Neural progenitor cell (in vitro differentiated cells): ENCODE data around the gene TRMT10B. TPM values are rescaled to one million over a fixed set of nuclear protein-coding genes. Genes with fewer than 3 reads are reported as not detected.
"Not testable (repeated sequence)": the region's sequence is repeated elsewhere in the genome, so short reads cannot be mapped to it uniquely, and the experiment has no call there.

Experiments
- DNase-seq: peaks from one replicate; pipeline ENCODE4 v3.0.0-alpha.2; 2016; ENCODE audit warnings: low spot score
- H2AFZ ChIP-seq: fragments of 200-600 bp; sonication (generic); replicated peaks from 2 replicates; pipeline ENCODE4 v1.6.1; 2016; ENCODE audit warnings: antibody characterized with exemption
- H3F3A ChIP-seq: fragments of 200-600 bp; sonication (generic); 2 replicates; pipeline ENCODE4 v1.6.1; 2016; ENCODE audit warnings: antibody characterized with exemption, low read depth
- H3K27ac ChIP-seq: fragments of 200-600 bp; sonication (generic); 2 replicates; pipeline ENCODE4 v1.5.1; 2016; ENCODE audit warnings: mild to moderate bottlenecking
- H3K27me3 ChIP-seq: fragments of 200-600 bp; sonication (generic); 2 replicates; pipeline ENCODE4 v1.6.1; 2016; ENCODE audit warnings: mild to moderate bottlenecking, moderate library complexity
- H3K36me3 ChIP-seq: fragments of 200-600 bp; sonication (generic); 2 replicates; pipeline ENCODE4 v1.5.1; 2016
- H3K4me1 ChIP-seq: fragments of 200-600 bp; sonication (generic); 2 replicates; pipeline ENCODE4 v1.6.1; 2016; ENCODE audit warnings: mixed run types
- H3K4me2 ChIP-seq: fragments of 200-600 bp; sonication (generic); 2 replicates; pipeline ENCODE4 v1.6.1; 2016
- H3K4me3 ChIP-seq: fragments of 200-600 bp; sonication (generic); 2 replicates; pipeline ENCODE4 v1.5.1; 2016
- H3K79me2 ChIP-seq: fragments of 200-600 bp; sonication (generic); 2 replicates; pipeline ENCODE4 v1.6.1; 2016; ENCODE audit warnings: low read depth
- H3K9ac ChIP-seq: fragments of 200-600 bp; sonication (generic); 2 replicates; pipeline ENCODE4 v1.6.1; 2016
- H3K9me3 ChIP-seq: fragments of 200-600 bp; sonication (generic); 2 replicates; pipeline ENCODE4 v1.5.1; 2016; ENCODE audit warnings: low read depth
- H4K20me1 ChIP-seq: fragments of 200-600 bp; sonication (generic); 2 replicates; pipeline ENCODE4 v1.6.1; 2016; ENCODE audit warnings: low read depth
- H3K27ac Mint-ChIP-seq: 3 replicates; pipeline ENCODE4 v1.8.0; 2021; ENCODE audit warnings: mixed read lengths
- H3K27me3 Mint-ChIP-seq: 2 replicates; pipeline ENCODE4 v1.8.0; 2022; ENCODE audit warnings: low read depth, mild to moderate bottlenecking, inconsistent platforms, moderate library complexity, mixed read lengths; ENCODE audit not compliant: insufficient read depth
- H3K36me3 Mint-ChIP-seq: 3 replicates; pipeline ENCODE4 v1.8.0; 2021; ENCODE audit warnings: mixed read lengths
- H3K4me1 Mint-ChIP-seq: 3 replicates; pipeline ENCODE4 v1.8.0; 2021; ENCODE audit warnings: mixed read lengths
- H3K4me3 Mint-ChIP-seq: 3 replicates; pipeline ENCODE4 v1.8.0; 2021; ENCODE audit warnings: mild to moderate bottlenecking, moderate library complexity, mixed read lengths
- H3K9me3 Mint-ChIP-seq: 3 replicates; pipeline ENCODE4 v1.8.0; 2020; ENCODE audit warnings: mixed read lengths
- CTCF ChIP-seq: fragments of 200-600 bp; sonication (generic); IDR thresholded peaks from 2 replicates; pipeline ENCODE4 v1.5.1; 2017; ENCODE audit warnings: antibody characterized with exemption, mild to moderate bottlenecking
- EZH2 ChIP-seq: fragments of 200-600 bp; sonication (generic); IDR thresholded peaks from 2 replicates; pipeline ENCODE4 v1.6.1; 2017; ENCODE audit warnings: antibody characterized with exemption, mild to moderate bottlenecking, moderate library complexity
- EZH2phosphoT487 ChIP-seq: fragments of 200-600 bp; sonication (generic); IDR thresholded peaks from 2 replicates; pipeline ENCODE4 v1.6.1; 2017; ENCODE audit warnings: antibody characterized with exemption
- total RNA-seq: library from RNA; depleted of rRNA; stranded (reverse); fragments of >200 nt; gene quantifications from 2 replicates; pipeline ENCODE4 v1.2.3, GENCODE V29; 2015; ENCODE audit warnings: low replicate concordance

Gene TRMT10B
- total RNA-seq, 1 donor from 2014 or later, result 5.4 TPM

GRCh38 chr9:37801959-37802711 lies 48.5 kb downstream of the TRMT10B start:
- H3K4me1 Mint-ChIP-seq, result peaks cover 16% of the 10 kb centered on the region
- Histone ChIP-seq H3K9ac (no peak overlapping the region), H3K4me1 (peaks cover 18% of the 10 kb centered on the region), H3K4me2 (peak overlapping the region; percentile 82), H4K20me1 (peaks cover 30% of the 10 kb centered on the region), H3K27me3 (no peaks in the 10 kb centered on the region), H3K9me3 (no peaks in the 10 kb centered on the region), H3K79me2 (peaks cover 46% of the 10 kb centered on the region), H2AFZ (no peak overlapping the region), H3K4me3 (peak overlapping the region; percentile 72), H3F3A (peaks cover 14% of the 10 kb centered on the region), H3K36me3 (no peaks in the 10 kb centered on the region), H3K27ac (no peak overlapping the region)
- no peak overlapping the region for H3K27ac Mint-ChIP-seq
- no peaks in the 10 kb centered on the region for H3K9me3 Mint-ChIP-seq
- H3K36me3 Mint-ChIP-seq, result peaks cover 2% of the 10 kb centered on the region
- DNase-seq, result no peak
- no peak for TF ChIP-seq EZH2
- no peak for TF ChIP-seq EZH2phosphoT487
- TF ChIP-seq CTCF, result no peak
- peak overlapping the region; percentile 97 for H3K4me3 Mint-ChIP-seq
- peaks cover 2% of the 10 kb centered on the region for H3K27me3 Mint-ChIP-seq

- DNase-seq, result no peak
- Histone ChIP-seq H3K9me3 (no peaks in the 10 kb centered on the region), H3K27ac (no peak overlapping the region), H3K27me3 (no peaks in the 10 kb centered on the region), H3K79me2 (peaks cover 61% of the 10 kb centered on the region), H4K20me1 (peaks cover 45% of the 10 kb centered on the region), H3K36me3 (no peaks in the 10 kb centered on the region), H3F3A (peaks cover 5% of the 10 kb centered on the region), H3K4me1 (peaks cover 12% of the 10 kb centered on the region), H3K9ac (no peak overlapping the region), H3K4me3 (no peak overlapping the region), H3K4me2 (no peak overlapping the region), H2AFZ (no peak overlapping the region)
- Mint-ChIP-seq H3K4me1 (peaks cover 12% of the 10 kb centered on the region), H3K36me3 (peaks cover 4% of the 10 kb centered on the region), H3K9me3 (no peaks in the 10 kb centered on the region), H3K27me3 (no peaks in the 10 kb centered on the region), H3K27ac (no peak overlapping the region), H3K4me3 (no peak overlapping the region)
- no peak for TF ChIP-seq EZH2
- no peak for TF ChIP-seq CTCF
- TF ChIP-seq EZH2phosphoT487, result no peak
Observed at GRCh38 chr9:37806271-37806670, 52.7 kb downstream of the TRMT10B start.

- H3K27ac ChIP-seq, H3K9me3 Mint-ChIP-seq, H3K4me1 Mint-ChIP-seq, H3K4me3 ChIP-seq, H3K27me3 ChIP-seq, H3K4me2 ChIP-seq, DNase-seq, H3K9me3 ChIP-seq, H3K4me3 Mint-ChIP-seq, H3K36me3 Mint-ChIP-seq, H3K27ac Mint-ChIP-seq, H3K9ac ChIP-seq, H3K27me3 Mint-ChIP-seq, H3F3A ChIP-seq, H3K4me1 ChIP-seq, H3K36me3 ChIP-seq, H2AFZ ChIP-seq: not testable (repeated sequence)
- Histone ChIP-seq H3K79me2 (peaks cover 27% of the 10 kb centered on the region), H4K20me1 (peaks cover 21% of the 10 kb centered on the region)
Observed at GRCh38 chr9:37809676-37810075, 56.1 kb downstream of the TRMT10B start.

GRCh38 chr9:37811906-37812476 lies 58.4 kb downstream of the TRMT10B start:
- peaks cover 24% of the 10 kb centered on the region for H3K79me2 ChIP-seq
- peaks cover 5% of the 10 kb centered on the region for H3F3A ChIP-seq
- H3K4me2 ChIP-seq, result no peak overlapping the region
- no peaks in the 10 kb centered on the region for H3K27me3 ChIP-seq
- H3K9me3 Mint-ChIP-seq, result no peaks in the 10 kb centered on the region
- H3K9me3 ChIP-seq, result no peaks in the 10 kb centered on the region
- no peaks in the 10 kb centered on the region for H3K4me1 ChIP-seq
- H3K36me3 ChIP-seq, result no peaks in the 10 kb centered on the region
- H3K9ac ChIP-seq, result no peak overlapping the region
- no peak overlapping the region for H2AFZ ChIP-seq
- peaks cover 8% of the 10 kb centered on the region for H3K36me3 Mint-ChIP-seq
- no peak for DNase-seq
- no peak overlapping the region for H3K27ac Mint-ChIP-seq
- no peaks in the 10 kb centered on the region for H3K4me1 Mint-ChIP-seq
- H3K4me3 ChIP-seq, result no peak overlapping the region
- peaks cover 21% of the 10 kb centered on the region for H4K20me1 ChIP-seq
- H3K27ac ChIP-seq, result no peak overlapping the region
- TF ChIP-seq EZH2phosphoT487 (no peak), CTCF (no peak), EZH2 (no peak)
- no peaks in the 10 kb centered on the region for H3K27me3 Mint-ChIP-seq
- no peak overlapping the region for H3K4me3 Mint-ChIP-seq
